Measurements from ENCODE around the gene CHST11. TPM values are rescaled to one million over a fixed set of nuclear protein-coding genes. Genes with fewer than 3 reads are reported as not detected.
A peak's percentile ranks its signal among the peaks of the same experiment; 100 is the strongest.

The CHST11 gene
- total RNA-seq, 1 experiment from 2014 or later, result 38.8 TPM

DNA sequence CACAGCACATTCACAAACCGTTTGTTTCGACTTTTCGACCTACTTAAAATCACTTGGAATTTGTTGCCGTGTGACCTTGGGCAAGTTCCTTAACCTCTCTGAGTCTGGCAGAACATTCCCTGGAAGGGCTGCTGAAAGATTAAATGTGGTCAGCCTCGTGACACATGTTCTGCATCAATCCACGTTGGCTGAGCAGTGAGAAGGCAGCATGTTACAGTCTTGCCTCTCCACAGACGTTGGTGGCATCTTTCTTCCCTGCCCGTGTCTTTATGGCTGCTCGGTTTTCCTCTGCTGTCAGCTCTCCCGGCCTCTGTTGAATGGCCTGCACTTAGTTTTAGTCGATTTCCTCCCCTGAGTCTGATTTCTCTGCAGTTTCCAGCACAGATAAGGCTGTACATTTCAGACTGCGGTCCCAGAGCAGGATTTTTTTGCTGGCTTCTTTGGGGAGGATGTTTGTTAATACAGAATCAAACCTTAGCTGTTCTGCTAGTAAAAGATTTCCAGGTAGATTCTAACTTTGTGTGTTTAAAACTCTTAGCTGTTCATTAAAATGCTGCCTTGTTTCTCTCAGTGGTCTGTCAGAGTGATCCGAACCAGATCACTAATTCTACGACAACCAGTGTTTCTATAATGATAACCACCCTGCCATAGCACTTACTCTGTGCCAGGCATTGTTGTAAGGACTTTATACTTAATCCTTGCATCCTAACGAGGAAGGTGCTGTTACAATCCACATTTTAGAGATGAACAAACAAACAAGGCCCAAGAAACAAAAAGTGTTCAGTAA is 217.1 kb downstream of the CHST11 start:
- DNase-seq (ENCODE audit: low read depth), result peak; percentile 15

DNA sequence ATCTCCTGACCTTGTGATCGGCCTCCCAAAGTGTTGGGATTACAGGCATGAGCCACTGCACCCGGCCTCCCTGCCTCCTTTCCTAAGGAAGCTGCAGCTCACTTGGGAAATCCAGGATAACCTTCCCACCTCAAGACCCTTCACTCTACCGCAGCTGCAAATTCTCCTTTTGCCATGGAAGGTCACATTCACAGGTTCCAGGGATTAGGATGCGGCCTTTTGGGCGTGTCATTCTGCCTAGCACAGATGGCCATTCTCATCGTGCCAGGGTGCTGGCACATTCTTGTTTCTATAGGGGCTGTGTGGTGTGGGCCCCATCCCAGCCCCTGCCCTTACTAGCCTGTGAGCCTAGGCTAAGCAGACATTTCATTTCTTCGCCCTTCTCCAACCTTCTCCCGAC is 219.9 kb downstream of the CHST11 start:
- DNase-seq (ENCODE audit: low read depth), result no peak

DNA sequence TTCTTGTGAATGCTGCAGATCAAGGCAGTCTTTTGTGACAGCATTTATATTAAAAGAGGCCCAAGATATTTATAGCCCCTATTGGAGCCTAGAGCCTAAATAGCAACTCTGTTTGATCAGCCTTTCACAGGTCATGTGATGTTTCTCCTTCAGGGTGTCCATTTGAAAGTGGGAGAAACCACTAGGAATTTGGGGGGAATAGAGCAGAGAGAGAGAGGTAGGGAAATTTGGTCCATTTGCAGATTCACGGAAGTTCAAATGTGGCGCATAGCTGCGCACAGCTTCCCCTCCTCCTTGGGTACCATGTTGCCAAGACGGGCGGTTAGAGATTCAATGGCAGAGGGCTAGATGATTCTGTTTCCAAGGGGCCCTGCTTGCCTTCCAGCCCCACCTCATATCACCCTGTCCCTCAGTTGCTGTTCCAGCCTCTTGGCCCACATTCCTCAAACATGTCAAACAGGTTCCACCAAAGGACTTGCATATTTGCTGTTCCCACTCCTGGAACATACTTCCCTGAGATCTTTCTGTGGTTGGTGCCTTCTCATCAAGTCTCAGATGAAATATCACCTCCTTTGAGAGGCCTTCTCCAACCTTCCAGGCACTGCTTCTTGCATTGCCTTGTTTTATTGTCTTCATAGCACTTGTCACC is 220.8 kb downstream of the CHST11 start:
- no peak for DNase-seq (ENCODE audit: low read depth)

GRCh38 chr12:104680070-104680469 is 223.3 kb downstream of the CHST11 start:
- no peak for DNase-seq (ENCODE audit: low read depth)

DNA sequence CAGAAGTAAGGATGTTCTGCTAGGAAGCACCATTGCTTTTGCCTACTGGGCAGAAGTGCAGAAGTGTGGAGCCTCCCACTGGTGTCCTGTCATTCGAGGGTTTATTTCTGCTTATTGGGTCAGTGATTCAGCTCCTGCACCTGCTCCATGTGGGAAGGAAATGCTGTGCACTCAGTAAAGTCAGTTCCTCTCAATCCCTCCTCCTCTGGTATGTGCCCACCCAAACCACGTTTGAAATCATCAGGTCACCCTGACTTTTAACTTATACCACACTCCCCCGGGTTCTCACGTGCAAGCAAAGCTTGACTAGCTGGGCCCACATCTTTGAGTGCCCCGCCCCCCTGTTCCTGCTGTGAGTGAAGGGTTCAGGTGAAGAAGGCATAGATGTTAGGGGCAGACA is 223.7 kb downstream of the CHST11 start:
- DNase-seq (ENCODE audit: low read depth), result no peak

DNA sequence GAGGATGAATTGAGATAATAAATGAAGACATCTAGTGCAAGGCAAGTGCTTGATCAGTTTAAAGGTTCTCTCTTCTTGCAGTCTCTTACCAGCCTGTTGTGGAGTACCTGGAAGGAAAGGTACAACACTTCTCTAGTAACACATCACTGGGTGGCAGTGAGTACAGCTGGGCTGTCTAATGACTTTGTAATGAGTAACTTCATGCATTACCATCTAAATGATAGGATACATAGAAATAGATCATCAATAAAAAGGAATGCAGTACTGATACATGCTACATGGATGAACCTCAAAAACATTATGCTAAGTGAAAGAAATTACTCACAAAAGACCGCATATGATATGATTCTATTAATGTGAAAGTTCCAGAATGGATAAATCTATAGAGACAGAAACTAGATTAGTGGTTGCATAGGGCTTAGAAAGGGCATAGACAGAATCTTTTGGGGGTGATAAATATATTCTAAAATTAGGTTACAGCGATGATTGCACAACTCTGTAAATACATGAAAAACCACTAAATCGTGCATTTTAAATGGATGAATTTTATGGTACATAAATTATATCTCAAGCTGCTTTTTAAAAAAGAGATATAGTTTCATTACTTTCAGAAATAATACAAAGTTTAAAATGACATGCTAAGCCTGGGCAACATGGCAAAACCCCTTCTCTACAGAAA is 224.4 kb downstream of the CHST11 start:
- DNase-seq (ENCODE audit: low read depth), result no peak

DNA sequence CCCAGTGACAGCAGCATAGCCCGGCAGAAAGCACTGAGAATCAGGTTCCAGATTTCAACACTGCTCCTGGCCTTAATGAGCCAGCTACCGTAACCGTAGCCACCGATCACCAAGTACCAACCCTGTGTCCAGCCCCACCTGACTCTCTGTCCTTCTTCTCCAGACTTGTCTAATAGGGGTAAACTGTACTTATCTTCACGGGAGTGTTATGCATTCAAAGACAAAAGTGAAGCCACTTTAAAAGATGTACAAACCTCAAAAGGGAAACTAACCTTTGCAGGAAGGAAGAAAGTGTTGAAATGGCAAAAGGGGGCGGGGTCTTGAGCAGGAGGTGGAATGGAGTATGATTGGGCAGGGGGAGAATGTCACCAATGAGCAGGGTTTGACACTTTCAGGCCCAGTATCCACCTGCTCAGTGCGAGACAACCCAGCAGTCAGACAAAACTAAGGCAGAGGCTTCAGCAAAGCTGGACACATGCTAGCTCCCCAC is 226.1 kb downstream of the CHST11 start:
- no peak for DNase-seq (ENCODE audit: low read depth)

- no peak for DNase-seq (ENCODE audit: low read depth)
Observed at GRCh38 chr12:104683831-104684503, 227.2 kb downstream of the CHST11 start.

- DNase-seq (ENCODE audit: low read depth), result peak; percentile 58
Observed at GRCh38 chr12:104684884-104685283, 228.1 kb downstream of the CHST11 start.

GRCh38 chr12:104685366-104685765 is 228.6 kb downstream of the CHST11 start:
- DNase-seq (ENCODE audit: low read depth), result no peak

- peak; percentile 56 for DNase-seq (ENCODE audit: low read depth)
Observed at GRCh38 chr12:104686196-104686595, 229.4 kb downstream of the CHST11 start.

- DNase-seq (ENCODE audit: low read depth), result no peak
Observed at GRCh38 chr12:104687823-104688573, 231.2 kb downstream of the CHST11 start.

DNA sequence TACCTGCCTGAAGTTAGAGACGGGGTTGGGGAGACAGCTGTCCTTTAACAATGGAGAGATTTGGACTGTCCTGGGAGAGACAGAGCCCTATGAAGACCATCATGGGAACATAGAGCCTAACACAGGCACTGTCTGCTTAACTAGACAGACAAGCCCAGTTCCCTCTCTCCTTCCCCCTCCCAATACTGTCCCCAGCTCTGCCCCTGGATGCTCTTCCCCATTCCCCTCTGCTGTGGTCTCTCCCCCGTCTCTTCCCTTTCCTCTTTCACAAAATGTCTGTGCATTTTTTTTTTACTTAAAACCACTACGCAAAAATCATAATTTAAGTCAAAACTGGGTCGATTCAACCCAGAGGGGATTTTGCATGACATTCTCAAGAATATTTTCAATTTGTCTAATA is 232.9 kb downstream of the CHST11 start:
- no peak for DNase-seq (ENCODE audit: low read depth)

- DNase-seq (ENCODE audit: low read depth), result no peak
Observed at GRCh38 chr12:104691721-104692556, 235.2 kb downstream of the CHST11 start.

DNA sequence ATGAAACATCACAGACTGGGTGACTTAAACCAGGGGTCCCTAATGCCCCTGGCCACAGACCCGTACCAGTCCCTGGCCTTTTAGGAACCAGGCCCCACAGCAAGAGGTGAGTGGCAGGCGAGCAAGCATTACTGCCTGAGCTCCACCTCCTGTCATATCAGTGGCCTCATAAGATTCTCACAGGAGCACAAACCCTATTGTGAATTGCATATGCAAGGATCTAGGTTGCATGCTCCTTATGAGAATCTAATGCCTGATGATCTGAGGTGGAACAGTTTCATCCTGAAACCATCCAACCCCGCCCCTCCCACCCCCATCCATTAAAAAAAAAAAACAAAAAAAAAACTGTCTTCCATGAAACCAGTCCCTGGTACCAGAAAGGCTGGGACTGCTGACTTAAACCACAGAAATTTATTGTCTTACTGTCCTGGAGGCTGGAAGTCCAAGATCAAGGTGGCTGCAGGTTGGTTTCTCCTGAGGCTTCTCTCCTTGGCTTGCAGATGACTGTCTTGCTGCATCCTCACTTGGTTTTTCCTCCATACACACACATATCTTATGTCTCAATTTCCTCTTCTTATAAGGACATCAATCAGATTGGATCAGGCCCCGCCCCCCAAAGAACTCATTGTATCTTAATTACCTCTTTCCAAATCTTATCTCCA is 235.9 kb downstream of the CHST11 start:
- DNase-seq (ENCODE audit: low read depth), result no peak

- DNase-seq (ENCODE audit: low read depth), result no peak
Observed at GRCh38 chr12:104693493-104693892, 236.7 kb downstream of the CHST11 start.

DNA sequence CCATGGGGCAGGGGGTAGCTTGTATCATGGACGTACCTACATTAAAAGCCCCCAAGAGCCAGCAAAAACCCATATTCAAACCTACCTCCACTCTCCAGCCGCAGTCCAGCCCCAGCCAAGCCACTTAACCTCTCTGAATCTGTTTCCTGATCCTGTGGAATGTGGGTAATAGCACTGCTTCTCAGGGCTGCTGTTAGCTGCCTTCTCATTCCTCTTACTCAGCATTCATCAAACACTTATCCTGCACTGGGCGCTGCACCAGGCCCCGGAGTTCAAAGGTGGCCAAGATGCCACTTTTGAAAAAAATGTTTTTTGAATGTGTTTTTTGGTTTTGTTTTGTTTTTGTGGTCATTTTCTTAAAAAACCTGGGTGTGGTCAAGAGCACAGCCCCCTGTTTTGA is 237.4 kb downstream of the CHST11 start:
- no peak for DNase-seq (ENCODE audit: low read depth)

DNA sequence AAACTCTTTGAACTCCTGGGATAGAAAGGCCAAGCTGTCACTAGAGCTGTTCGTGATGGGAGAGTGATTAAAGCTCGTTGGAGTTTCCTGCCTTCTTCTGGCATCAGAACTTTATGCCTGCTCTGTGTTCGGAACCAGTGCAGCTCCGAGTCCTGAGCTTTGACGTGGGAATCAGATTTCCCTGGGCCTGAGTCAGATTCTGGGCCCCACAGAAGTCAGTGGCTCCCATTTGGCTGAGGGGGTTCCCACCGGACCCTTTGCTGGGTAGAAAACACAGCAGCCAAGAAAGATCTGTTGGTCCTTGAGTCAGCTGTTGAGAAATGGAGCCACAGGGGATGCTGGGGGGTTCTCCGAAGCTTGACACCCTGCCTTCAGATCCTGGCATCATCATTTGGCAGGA is 238.0 kb downstream of the CHST11 start:
- no peak for DNase-seq (ENCODE audit: low read depth)

GRCh38 chr12:104695453-104696148 is 238.9 kb downstream of the CHST11 start:
- DNase-seq (ENCODE audit: low read depth), result peak; percentile 89

All from RPMI7951 (cell line).